ENCODE data around the gene PCDH12.

DNA sequence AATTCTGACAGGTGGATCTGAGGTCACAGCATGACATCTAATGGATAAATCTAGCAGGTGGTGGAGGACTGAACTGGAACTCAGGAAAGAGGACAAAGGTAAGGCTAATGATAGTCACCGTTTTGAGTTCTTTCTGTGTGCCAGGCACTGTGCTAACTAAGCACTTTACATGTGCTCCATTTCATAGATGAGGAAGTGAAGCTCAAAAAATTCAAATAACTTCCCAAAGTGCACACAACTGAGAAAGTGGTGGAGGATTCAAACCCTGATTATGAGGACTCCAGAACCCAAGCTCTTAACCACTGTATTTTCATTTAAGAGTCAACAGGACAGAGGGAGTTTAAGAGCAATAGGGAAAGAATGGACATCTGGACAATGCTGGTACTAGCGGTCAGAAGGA, 41.5 kb downstream of the PCDH12 start:
- TF ChIP-seq RAD21 (IDR thresholded peaks at IDR 0.05 in 1 of 2, conservative IDR thresholded peaks at IDR 0.05 in 1 of 2; ENCODE audit: low read depth in 2 of 2, low read length in 2 of 2), result no peak
- no peak for TF ChIP-seq SIN3A (conservative IDR thresholded peaks at IDR 0.05 in 1 of 2, IDR thresholded peaks at IDR 0.05 in 1 of 2; ENCODE audit: low read depth in 1 of 2, low read length in 2 of 2)
- TF ChIP-seq SUZ12 (IDR thresholded peaks at IDR 0.05; ENCODE audit: low read length), result no peak
- TF ChIP-seq POLR2A (IDR thresholded peaks at IDR 0.05; ENCODE audit: control extremely low read depth in 1 of 2, low read depth in 2 of 2, low read length in 2 of 2), result no peak
- no peak for TF ChIP-seq ZNF274 (IDR thresholded peaks at IDR 0.05; ENCODE audit: borderline replicate concordance, extremely low read depth, low read length)
- TF ChIP-seq, protein P1, sequence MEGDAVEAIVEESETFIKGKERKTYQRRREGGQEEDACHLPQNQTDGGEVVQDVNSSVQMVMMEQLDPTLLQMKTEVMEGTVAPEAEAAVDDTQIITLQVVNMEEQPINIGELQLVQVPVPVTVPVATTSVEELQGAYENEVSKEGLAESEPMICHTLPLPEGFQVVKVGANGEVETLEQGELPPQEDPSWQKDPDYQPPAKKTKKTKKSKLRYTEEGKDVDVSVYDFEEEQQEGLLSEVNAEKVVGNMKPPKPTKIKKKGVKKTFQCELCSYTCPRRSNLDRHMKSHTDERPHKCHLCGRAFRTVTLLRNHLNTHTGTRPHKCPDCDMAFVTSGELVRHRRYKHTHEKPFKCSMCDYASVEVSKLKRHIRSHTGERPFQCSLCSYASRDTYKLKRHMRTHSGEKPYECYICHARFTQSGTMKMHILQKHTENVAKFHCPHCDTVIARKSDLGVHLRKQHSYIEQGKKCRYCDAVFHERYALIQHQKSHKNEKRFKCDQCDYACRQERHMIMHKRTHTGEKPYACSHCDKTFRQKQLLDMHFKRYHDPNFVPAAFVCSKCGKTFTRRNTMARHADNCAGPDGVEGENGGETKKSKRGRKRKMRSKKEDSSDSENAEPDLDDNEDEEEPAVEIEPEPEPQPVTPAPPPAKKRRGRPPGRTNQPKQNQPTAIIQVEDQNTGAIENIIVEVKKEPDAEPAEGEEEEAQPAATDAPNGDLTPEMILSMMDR (IDR thresholded peaks at IDR 0.05; ENCODE audit: control extremely low read depth in 1 of 3, insufficient read depth in 1 of 3, low read depth in 1 of 3, low read length in 3 of 3), result no peak
- no peak for TF ChIP-seq EZH2 (IDR thresholded peaks at IDR 0.05; ENCODE audit: low read depth, low read length, severe bottlenecking)
- TF ChIP-seq EGR1 (IDR thresholded peaks at IDR 0.05; ENCODE audit: borderline replicate concordance, low read depth, low read length), result no peak
- TF ChIP-seq EP300 (IDR thresholded peaks at IDR 0.05; ENCODE audit: borderline replicate concordance in 1 of 2, low read depth in 2 of 2, low read length in 2 of 2), result no peak
- no peak for TF ChIP-seq TAF1 (IDR thresholded peaks at IDR 0.05; ENCODE audit: low read depth, low read length)
- no peak for TF ChIP-seq CEBPB (IDR thresholded peaks at IDR 0.05; ENCODE audit: low read depth, low read length)
- no peak for TF ChIP-seq SP1 (IDR thresholded peaks at IDR 0.05; ENCODE audit: low read depth, low read length)
- TF ChIP-seq CREB1 (IDR thresholded peaks at IDR 0.05), result no peak
- no peak for TF ChIP-seq NRF1 (IDR thresholded peaks at IDR 0.05; ENCODE audit: low read depth, low read length)
